ENCODE data around the gene MYO3B. TPM values are rescaled to one million over a fixed set of nuclear protein-coding genes. Genes with fewer than 3 reads are reported as not detected.

Gene MYO3B
- total RNA-seq, 1 experiment from 2014 or later: not detected

DNA sequence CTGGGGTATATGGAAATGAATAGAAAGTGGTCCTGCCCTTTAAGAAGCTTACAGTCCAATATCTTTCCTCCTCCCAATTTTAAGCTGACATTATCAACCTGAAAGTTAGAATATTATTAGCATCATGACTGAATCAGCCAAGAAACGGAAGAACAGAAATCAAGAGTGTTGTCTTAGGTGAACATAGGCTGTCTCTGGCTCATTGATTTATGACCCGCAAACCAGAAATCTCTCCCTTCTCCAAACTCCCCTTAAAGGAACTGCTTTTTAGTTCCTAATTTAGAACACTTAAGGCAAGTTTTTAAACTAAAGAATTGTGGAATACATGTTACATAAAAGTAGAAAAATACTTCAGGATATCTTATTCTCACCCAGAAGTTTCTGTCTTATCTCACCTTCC, 62.7 kb downstream of the MYO3B start:
- Histone ChIP-seq H3K27me3 (peaks cover 29% of the 10 kb centered on the region; the same call in 1 of the 2 replicates), H3K9me3 (no peaks in the 10 kb centered on the region), H3K36me3 (no peaks in the 10 kb centered on the region), H3K4me3 (no peak overlapping the region)
- no peak for DNase-seq

DNA sequence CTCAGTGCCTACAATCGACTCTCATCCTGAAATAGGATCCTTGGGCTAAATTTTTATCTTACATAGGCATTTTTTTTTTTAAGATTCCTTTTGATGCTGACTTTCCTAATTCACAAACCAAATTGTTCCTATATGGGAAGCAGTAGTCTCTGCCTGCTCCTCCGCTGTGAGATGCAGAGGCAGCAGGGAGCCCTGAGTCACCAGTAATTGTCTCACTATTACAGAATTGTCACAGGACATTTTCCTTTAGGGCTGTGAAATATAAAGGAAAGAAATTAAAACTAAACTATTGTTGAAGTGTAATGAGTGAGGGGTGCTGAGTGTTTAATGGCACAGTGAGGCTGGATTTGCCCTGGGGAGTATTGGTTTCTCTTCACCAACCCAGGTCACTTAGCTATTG, 63.8 kb downstream of the MYO3B start:
- DNase-seq: no peak
- no peaks in the 10 kb centered on the region for H3K36me3 ChIP-seq

DNA sequence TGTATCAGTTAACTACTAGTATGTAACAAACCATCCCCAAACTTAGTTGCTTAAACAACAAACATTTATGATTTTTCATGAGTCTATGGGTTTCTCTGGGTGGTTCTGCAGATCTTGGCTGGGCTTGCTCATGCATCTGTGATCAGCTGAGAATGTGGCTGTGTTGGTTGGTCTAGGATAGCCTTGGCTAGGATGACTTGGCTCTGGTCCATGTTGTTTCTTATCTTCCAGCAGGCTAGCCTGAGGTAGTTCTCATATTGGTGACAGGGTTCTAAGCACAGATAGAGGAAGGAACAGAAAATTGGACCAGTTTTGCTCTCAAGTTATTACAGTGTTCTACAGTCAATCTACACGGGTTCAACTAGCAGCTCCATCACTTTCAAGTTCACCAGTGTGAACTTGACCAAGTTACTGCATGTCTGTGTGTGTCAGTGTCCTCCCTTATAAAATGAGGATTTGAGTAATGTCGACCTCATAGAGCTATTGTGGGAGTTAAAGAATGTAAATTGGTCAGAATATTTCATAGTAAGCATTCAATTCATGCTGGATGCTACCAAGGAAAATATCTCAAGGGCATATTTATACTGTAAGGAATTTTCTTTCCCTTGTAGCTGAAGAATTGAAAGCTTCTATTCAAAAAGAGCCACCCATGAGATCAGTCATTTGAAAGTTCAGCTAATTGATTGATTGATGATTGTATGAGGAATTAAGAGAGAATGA, 65.3 kb downstream of the MYO3B start:
- no peak for DNase-seq
- no peaks in the 10 kb centered on the region for H3K36me3 ChIP-seq
- no peaks in the 10 kb centered on the region for H3K9me3 ChIP-seq
- H3K27me3 ChIP-seq: peaks cover 19% of the 10 kb centered on the region; the same call in 1 of the 2 replicates
- H3K4me3 ChIP-seq: no peak overlapping the region

More for the DNA sequence above, 63.8 kb downstream of the MYO3B start:
- Histone ChIP-seq H3K9me3 (no peaks in the 10 kb centered on the region), H3K4me3 (no peak overlapping the region), H3K27me3 (peaks cover 25% of the 10 kb centered on the region; the same call in 1 of the 2 replicates)

DNA sequence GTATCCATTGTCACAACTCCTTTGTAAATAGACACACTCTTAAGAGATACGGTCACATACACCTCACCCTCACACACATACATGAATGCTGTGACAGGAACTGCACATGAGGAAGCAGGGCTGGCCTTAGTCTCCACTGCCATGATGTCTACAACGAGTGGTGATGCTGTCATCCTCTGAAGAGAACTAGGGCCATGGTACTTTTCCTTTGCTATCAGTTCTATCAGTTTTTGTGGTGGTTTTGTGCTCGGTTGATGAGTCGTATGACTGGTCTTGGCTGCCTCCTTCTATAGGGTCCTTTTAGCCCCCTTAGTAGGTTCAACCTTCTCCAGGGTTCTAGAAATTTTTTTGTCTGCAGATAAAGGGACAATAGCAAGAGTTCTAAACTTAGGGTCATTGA, 66.0 kb downstream of the MYO3B start:
- Histone ChIP-seq H3K4me3 (no peak overlapping the region), H3K27me3 (peaks cover 19% of the 10 kb centered on the region; the same call in 1 of the 2 replicates)

DNA sequence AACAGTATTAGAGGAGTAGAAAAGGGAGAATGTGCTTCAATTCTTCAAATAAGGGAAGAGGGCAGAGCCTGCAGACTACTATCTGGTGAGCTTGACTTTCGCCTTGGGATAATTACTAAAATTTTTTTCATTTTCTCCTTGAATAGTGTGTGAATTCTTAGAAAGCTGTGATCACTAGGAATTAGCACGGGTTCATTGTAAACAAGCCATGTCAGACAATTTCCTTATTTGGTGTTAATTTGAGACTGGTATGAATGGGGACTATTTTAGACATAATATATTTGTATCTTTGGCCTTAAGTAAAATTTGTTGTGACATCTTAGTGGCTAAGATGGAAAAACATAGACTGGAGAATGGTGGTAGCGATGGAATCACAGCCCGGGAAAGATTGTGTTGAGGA, 66.6 kb downstream of the MYO3B start:
- Histone ChIP-seq H3K9me3 (no peaks in the 10 kb centered on the region), H3K36me3 (no peaks in the 10 kb centered on the region)
- DNase-seq: no peak

More for the DNA sequence above, 66.0 kb downstream of the MYO3B start:
- no peaks in the 10 kb centered on the region for H3K9me3 ChIP-seq
- no peaks in the 10 kb centered on the region for H3K36me3 ChIP-seq
- no peak for DNase-seq

DNA sequence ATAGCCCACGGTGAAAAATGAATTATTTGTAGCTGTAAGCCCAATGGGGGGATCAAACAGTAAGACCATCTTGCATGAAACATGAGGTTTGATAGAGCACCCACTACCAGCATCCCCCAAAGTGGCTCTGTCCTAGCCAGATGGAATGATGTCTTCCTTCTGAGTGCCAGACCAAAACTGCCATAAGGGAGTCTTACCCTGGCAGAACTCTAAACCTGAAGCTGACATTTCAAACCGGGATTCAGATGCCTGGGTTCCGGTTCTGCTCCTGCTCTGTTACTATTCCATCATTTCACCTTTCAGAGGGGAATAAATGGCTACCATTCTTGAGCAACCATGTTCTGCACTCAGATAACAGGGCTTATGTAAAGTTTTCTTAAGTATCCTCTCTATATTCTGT, 67.4 kb downstream of the MYO3B start:
- H3K4me3 ChIP-seq: no peak overlapping the region
- no peak for DNase-seq
- no peaks in the 10 kb centered on the region for H3K36me3 ChIP-seq
- peaks cover 8% of the 10 kb centered on the region; the same call in 1 of the 2 replicates for H3K27me3 ChIP-seq
- H3K9me3 ChIP-seq: no peaks in the 10 kb centered on the region

More for the DNA sequence above, 66.6 kb downstream of the MYO3B start:
- Histone ChIP-seq H3K4me3 (no peak overlapping the region), H3K27me3 (peaks cover 14% of the 10 kb centered on the region; the same call in 1 of the 2 replicates)

DNA sequence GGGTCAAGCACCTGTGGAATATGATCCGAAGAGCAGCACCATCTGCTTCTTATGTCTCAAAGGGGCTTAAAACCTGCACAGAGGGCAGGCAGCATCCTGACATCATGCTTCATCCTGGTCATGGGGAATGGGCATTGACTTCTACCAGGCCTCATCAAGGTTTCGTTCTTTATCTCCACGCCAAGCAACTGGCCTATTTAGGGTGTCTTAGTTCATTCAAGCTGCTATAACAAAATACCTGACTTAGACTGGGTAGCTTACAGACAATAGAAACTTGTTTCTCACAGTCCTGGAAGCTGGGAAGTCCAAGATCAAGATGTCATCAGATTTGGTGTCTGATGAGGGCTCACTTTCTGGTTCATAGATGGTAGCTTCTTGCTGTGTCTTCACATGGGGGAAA, 69.4 kb downstream of the MYO3B start:
- Histone ChIP-seq H3K9me3 (no peaks in the 10 kb centered on the region), H3K4me3 (no peak overlapping the region), H3K36me3 (no peaks in the 10 kb centered on the region), H3K27me3 (no peaks in the 10 kb centered on the region)
- DNase-seq: no peak

DNA sequence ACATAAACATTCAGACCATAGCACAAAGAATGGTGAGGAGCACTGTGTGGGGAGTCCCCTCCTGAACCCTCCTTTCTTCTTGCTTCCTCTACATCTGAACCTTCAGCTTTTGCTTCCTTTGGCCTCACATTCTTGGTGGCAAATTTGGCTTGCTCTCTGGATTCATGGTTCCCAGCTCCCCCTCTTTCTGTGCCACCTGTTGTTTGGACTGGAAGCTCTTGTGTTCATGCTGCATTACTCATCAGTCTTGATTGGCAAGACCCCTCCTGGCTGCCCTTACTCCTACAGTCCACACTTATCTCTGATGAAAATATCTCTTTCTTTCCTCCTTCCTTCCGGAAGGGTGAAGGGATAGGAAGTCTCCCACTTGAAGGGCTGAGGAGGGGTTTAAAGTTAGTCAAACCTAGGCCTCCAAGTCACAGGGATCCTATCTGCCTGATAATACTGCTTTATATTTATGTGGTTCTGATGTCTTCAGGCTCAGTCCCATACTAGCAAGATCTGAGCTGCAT, 70.0 kb downstream of the MYO3B start:
- Histone ChIP-seq H3K4me3 (no peak overlapping the region), H3K9me3 (no peaks in the 10 kb centered on the region), H3K27me3 (no peaks in the 10 kb centered on the region), H3K36me3 (no peaks in the 10 kb centered on the region)
- DNase-seq: no peak

DNA sequence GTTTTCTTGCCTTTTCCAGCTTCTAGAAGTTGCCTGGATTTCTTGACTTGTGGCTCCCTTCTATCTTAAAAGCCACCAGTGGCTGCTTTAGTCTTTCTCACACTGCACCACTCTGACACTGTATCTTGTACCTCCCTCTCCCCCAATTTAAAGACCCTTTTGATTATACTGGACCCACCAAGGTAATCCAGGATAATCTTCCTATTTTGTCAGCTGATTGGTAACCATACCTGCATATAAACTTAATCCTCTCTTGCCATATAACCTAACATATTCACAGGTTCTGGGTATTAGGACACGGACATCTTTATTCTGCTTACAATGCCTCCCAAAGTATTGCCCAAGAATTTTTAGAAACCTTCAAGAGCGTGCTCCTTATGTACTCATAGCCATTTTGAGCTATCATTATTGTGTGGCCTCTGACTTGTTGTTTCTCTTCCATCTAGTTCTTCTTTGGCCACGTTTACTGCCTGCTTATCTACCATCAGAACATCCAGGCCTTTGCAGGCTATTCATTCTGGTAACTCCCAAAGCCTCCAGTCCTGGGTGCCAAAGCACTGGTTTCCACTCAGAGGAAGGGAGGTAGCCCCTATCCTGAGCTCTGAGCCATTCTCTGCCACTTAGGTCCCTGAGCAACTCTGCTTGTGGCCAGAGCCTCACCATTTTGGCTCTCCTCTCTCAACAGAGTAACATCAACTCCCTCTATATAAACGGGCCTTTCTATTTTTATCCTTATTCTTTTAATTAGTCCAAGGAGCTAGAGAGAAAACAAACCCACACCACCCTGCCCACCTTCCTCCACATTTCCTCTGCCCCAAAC, 70.8 kb downstream of the MYO3B start:
- DNase-seq: no peak
- no peaks in the 10 kb centered on the region for H3K36me3 ChIP-seq

DNA sequence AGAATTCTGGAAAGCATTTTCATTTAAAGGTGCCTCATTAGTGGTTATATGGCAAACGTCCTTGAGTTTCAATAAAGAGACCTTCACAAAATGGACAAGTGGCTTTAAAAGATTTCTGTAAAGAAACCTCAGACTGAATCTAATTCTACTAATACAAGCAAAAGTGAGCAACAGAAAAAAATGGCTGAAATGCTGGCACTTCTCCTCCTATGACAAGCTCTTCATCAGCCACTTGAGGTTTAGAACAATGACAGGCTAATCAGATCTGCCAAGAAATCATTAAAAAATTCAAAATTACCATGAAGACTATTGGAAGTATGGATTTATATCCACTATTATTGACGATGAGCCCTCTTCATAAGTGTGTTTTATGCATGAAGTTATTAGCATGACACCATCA, 71.8 kb downstream of the MYO3B start:
- H3K36me3 ChIP-seq: no peaks in the 10 kb centered on the region
- no peak overlapping the region for H3K4me3 ChIP-seq
- DNase-seq: no peak
- no peaks in the 10 kb centered on the region for H3K9me3 ChIP-seq
- H3K27me3 ChIP-seq: no peaks in the 10 kb centered on the region

More for the DNA sequence above, 70.8 kb downstream of the MYO3B start:
- Histone ChIP-seq H3K4me3 (no peak overlapping the region), H3K9me3 (no peaks in the 10 kb centered on the region), H3K27me3 (no peaks in the 10 kb centered on the region)

DNA sequence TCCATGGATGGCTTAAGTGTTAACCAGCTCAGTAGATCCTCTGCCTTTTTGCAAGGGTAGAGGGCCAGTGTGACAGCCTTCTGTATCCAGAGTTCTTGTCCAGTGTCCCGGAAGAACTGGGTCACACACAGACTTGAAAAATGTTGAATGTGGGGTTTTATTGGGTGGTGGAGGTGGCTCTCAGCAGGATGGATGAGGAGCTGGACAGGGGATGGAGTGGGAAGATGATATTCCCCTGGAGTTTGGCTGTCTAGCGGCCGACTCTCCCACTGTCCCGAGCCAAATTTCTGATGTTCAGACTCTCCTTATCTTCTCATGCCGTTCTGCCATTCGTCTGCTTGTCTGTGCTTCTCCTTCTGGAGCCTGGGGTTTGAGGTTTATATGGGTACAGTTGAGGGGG, 72.6 kb downstream of the MYO3B start:
- H3K4me3 ChIP-seq: no peak overlapping the region

DNA sequence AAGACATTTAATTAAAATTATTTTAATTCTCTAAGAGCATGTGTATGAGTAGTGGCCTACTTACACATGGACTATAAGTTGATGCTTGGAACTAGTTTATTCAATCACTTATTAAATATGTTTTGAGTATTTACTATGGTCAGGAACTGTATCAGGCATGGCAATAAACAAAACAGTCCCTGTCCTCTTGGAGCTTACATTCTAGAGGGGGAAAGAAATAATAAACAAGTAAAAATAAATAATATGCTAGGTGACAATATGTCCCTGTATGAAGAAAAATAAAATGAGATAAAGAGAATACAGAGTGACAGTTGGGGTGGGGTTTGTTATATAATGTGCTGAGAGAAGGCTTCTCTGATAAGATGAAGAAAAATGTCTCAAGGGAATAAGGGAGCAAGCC, 74.5 kb downstream of the MYO3B start:
- no peak for DNase-seq
- Histone ChIP-seq H3K9me3 (0 out of 2 replicates have a peak, but pooled peaks cover 3% of the 10 kb centered on the region), H3K4me3 (no peak overlapping the region), H3K27me3 (no peaks in the 10 kb centered on the region), H3K36me3 (no peaks in the 10 kb centered on the region)

More for the DNA sequence above, 72.6 kb downstream of the MYO3B start:
- H3K36me3 ChIP-seq: no peaks in the 10 kb centered on the region
- H3K9me3 ChIP-seq: no peaks in the 10 kb centered on the region
- H3K27me3 ChIP-seq: no peaks in the 10 kb centered on the region
- no peak for DNase-seq

DNA sequence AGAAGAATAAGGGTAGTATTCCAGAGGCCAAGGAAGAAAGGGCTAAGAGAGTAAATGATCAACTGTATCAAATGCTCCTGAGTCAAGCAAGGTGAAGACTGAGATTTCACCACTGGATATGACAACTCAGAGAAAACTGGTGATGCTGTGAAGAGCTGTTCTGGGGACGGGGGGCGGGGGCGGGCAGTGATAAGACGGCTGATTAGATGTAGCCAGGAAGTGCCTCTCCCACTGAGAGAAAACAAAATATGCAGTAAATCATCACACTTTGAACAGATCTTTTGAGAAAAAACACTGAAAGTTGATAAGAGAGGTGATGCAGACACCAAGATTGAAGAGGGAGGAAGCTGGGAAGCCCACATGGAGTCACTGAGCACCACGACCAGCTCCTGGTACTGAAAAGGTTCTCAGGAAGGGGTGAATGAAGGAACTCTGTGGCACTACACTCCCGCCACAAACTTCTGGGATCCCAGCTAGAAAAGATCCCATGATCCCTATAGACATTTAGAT, 75.8 kb downstream of the MYO3B start:
- no peaks in the 10 kb centered on the region for H3K36me3 ChIP-seq
- no peak overlapping the region for H3K4me3 ChIP-seq
- H3K27me3 ChIP-seq: peaks cover 2% of the 10 kb centered on the region; the same call in 1 of the 2 replicates
- H3K9me3 ChIP-seq: 0 out of 2 replicates have a peak, but pooled peaks cover 3% of the 10 kb centered on the region
- no peak for DNase-seq

DNA sequence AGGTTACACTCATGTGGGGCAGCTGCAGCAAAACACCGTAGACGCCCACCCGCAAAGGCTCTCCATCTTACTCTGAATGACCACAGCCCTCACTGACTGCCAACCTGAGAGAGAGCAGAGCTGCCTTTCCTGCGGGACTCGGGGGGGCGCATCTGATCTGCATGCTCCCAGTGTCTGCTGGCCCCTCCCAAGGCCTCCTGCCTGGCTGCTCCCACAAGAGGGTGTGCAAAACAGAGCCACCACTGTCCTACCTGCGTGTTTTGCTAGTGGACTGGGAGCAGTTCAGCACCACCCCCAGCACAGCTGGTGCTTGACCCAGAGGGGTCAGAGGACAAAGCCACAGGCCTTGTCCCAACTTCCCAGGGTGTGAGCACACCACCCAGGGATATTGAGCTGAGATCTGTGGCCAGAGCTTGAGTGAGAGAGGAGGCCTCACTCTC, 76.4 kb downstream of the MYO3B start:
- H3K9me3 ChIP-seq: 0 out of 2 replicates have a peak, but pooled peaks cover 3% of the 10 kb centered on the region
- H3K4me3 ChIP-seq: no peak overlapping the region
- no peak for DNase-seq
- no peaks in the 10 kb centered on the region for H3K36me3 ChIP-seq
- H3K27me3 ChIP-seq: peaks cover 2% of the 10 kb centered on the region; the same call in 1 of the 2 replicates

DNA sequence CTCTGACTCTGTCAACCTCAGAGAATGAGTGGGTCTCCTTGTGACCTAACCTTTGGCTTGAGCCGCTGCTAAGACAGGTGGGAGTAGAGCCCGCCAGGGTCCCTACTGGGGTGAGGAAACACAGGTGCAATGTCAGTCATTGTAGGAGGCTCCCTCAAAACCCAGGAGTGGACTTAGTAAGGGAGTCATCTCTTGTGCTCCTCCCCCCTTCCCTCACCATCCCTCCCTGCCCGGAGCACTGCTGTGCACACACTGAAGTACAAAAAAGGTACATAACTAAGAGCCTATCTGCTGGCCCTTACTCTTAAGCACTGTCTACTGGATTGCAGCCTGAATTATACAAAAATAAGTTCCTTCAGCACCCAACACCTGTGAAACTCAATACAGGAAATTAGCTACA, 77.2 kb downstream of the MYO3B start:
- Histone ChIP-seq H3K4me3 (no peak overlapping the region), H3K36me3 (no peaks in the 10 kb centered on the region), H3K9me3 (0 out of 2 replicates have a peak, but pooled peaks cover 3% of the 10 kb centered on the region), H3K27me3 (peaks cover 2% of the 10 kb centered on the region; the same call in 1 of the 2 replicates)
- no peak for DNase-seq

DNA sequence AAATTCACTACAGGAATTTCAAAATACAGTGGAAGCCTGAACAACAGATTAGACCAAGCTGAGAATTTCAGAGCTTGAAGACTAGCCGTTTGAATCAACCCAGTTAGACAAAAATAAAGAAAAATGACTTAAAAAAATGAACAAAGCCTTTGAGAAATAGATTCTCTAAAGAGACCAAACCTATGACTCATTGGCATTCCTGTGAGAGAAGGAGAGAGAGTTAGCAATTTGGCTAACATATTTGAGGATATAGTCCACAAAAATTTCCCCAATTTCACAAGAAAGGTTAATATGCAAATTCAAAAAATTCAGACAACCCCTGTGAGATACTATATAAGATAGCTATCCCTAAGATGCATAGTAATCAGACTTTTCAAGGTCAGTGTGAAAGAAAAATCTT, 78.0 kb downstream of the MYO3B start:
- DNase-seq: no peak
- peaks cover 2% of the 10 kb centered on the region; the same call in 1 of the 2 replicates for H3K27me3 ChIP-seq
- H3K36me3 ChIP-seq: no peaks in the 10 kb centered on the region
- H3K4me3 ChIP-seq: no peak overlapping the region
- H3K9me3 ChIP-seq: 0 out of 2 replicates have a peak, but pooled peaks cover 3% of the 10 kb centered on the region

DNA sequence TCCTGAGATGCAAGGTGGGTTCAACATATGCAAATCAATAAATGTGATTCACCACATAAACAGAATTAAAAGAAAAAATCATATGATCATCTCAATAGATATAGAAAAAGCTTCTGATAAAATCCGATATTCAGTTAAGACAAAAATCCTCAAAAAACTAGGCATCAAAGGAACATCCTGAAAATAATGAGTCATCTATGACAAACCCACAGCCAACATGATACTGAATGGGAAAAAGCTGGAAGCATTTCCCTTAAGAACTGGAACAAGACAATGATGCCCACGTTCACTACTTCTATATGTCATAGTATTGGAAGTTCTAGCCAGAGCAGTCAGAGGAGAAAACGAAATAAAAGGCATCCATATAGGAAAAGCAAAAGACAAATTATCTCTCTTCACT, 80.4 kb downstream of the MYO3B start:
- Histone ChIP-seq H3K9me3 (0 out of 2 replicates have a peak, but pooled peaks cover 3% of the 10 kb centered on the region), H3K27me3 (peaks cover 2% of the 10 kb centered on the region; the same call in 1 of the 2 replicates), H3K36me3 (no peaks in the 10 kb centered on the region), H3K4me3 (no peak overlapping the region)
- no peak for DNase-seq
